ENCODE measurements around the gene IGFN1.
"Not testable (repeated sequence)": the region's sequence is repeated elsewhere in the genome, so short reads cannot be mapped to it uniquely, and the experiment has no call there.

The IGFN1 gene

DNA sequence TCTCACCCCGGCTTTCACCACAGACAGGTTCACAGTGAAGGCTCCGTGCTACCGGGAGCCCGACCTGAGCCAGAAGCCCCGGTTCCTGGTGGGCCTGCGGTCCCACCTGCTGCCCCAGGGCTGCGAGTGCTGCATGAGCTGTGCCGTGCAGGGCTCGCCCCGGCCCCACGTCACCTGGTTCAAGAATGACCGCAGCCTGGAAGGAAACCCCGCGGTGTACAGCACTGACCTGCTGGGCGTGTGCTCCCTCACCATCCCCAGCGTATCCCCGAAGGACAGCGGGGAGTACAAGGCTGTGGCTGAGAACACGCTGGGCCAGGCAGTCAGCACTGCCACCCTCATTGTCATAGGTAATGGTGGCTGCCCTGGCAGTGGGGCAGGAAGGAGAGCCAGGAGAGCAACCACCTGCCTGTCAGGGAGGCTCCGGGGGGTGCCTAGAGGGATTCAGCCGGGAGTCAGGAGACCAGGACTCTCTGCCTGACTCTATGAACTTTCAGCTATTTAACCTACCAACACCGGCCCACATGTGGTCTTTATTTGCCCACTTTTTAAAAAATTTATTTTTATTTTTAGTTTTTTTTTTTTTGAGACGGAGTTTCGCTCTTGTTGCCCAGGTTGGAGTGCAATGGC, 36.4 kb downstream of the IGFN1 start:
- no peak overlapping the region for H3K4me3 ChIP-seq (ENCODE audit: low read length)
- no peak for DNase-seq (ENCODE audit: low read depth)
- no peak for TF ChIP-seq CTCF (IDR thresholded peaks at IDR 0.05; ENCODE audit: insufficient read depth, low read depth, low read length, missing control alignments)

- TF ChIP-seq CTCF (IDR thresholded peaks at IDR 0.05; ENCODE audit: insufficient read depth, low read depth, low read length, missing control alignments), result no peak
- DNase-seq (ENCODE audit: low read depth), result no peak
- no peak overlapping the region for H3K4me3 ChIP-seq (ENCODE audit: low read length)
These were observed 37.7 kb downstream of the IGFN1 start for GRCh38 chr1:201228011-201228983.

DNA sequence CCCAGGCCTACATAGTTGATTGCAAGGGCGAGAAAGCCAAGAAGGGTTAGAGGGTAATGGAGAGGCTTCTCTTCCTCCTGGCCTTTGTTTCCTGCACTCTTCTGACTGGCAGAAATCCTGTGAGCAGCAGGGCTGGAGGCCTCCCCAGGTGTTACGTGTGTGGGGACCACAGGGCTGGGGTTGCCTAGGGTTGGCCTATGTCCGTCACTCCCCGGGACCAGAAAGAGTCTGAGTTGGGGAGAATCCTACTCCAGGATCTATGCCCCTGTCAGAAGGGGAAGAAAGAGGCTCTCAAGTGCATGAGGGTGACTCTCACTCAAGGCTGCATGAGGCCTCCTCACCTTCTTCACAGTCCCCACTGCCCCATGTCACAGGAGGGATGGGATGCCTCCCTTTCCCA, 38.5 kb downstream of the IGFN1 start:
- H3K4me3 ChIP-seq (ENCODE audit: low read length), result no peak overlapping the region
- no peak for TF ChIP-seq CTCF (IDR thresholded peaks at IDR 0.05; ENCODE audit: insufficient read depth, low read depth, low read length, missing control alignments)
- DNase-seq (ENCODE audit: low read depth), result no peak

DNA sequence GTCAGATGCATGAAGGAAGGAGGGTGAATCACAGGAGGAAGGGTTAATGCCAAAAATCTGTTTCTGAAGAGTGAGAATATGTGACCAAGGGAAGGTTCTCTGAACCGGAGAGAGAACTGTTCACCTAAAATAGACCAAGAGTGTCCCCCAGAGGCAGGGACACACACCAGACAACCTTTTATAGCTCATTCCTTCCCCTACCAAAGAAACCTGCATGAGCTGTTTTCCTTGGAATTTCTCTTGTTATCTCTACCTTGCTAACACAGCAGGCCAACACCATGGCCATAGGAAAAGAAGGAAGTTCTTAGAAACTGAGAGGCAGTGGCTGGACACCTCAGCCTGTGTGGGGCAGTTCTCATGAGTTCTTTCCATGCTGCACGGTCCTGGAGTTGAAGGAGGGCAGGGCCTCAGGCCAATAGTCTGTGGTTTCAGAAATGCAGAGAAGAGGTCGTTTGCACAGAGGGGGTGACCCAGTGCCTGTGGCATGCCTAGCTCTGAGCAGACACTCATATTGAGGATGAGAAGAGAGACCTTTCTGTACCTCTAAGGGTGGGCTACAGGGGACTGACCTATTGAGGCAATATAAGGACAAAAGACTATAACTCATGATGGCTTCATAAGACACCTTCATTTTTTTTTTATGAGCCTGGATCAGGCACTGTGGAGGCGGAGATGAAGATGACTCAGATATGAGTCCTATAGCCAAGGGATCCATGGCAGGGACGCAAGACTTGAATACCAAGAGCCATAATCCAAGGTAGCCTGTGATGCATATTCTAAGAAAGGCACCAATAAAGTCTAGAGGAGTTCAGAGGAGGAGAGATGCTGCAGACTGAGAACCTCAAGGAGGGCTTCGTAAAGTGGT, 39.4 kb downstream of the IGFN1 start:
- DNase-seq (ENCODE audit: low read depth), result peak; percentile 81
- TF ChIP-seq CTCF (IDR thresholded peaks at IDR 0.05; ENCODE audit: insufficient read depth, low read depth, low read length, missing control alignments), result no peak
- H3K4me3 ChIP-seq (ENCODE audit: low read length), result no peak overlapping the region

DNA sequence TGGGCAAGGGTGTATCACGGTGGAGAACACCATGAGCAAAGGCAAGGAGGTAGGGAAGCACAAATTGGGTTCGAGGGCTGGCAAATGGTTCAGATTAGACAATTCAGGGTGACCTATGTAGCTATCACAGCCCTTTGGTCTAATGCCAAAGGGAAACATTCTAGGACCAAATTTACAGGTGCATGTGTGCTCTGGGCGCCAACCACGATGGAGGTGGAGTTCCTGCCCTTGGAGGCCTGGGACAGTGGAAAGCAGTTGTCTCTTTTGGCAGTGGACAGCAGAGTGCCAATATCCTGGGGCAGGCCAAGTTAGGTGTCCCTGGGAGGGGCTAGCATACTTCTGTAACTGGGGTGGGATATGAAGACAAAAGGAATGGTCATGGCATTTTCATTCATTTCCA, 40.1 kb downstream of the IGFN1 start:
- no peak overlapping the region for H3K4me3 ChIP-seq (ENCODE audit: low read length)
- TF ChIP-seq CTCF (IDR thresholded peaks at IDR 0.05; ENCODE audit: insufficient read depth, low read depth, low read length, missing control alignments), result no peak
- no peak for DNase-seq (ENCODE audit: low read depth)

DNA sequence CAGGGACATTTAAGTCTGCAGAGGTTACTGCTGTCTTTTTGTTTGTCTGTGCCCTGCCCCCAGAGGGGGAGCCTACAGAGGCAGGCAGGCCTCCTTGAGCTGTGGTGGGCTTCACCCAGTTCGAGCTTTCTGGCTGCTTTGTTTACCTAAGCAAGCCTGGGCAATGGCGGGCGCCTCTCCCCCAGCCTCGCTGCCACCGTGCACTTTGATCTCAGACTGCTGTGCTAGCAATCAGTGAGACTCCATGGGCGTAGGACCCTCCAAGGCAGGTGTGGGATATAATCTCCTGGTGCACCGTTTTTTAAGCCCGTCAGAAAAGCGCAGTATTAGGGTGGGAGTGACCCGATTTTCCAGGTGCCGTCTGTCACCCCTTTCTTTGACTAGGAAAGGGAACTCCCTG, 49.0 kb downstream of the IGFN1 start:
- H3K4me3 ChIP-seq (ENCODE audit: low read length); DNase-seq (ENCODE audit: low read depth): not testable (repeated sequence)

- DNase-seq (ENCODE audit: low read depth), result no peak
- no peak overlapping the region for H3K4me3 ChIP-seq (ENCODE audit: low read length)
- TF ChIP-seq CTCF (IDR thresholded peaks at IDR 0.05; ENCODE audit: insufficient read depth, low read depth, low read length, missing control alignments), result no peak
These were observed 49.5 kb downstream of the IGFN1 start for GRCh38 chr1:201240171-201240570.
